ENCODE measurements around the gene PYY. TPM values are rescaled to one million over a fixed set of nuclear protein-coding genes. Genes with fewer than 3 reads are reported as not detected.
A peak's percentile ranks its signal among the peaks of the same experiment; 100 is the strongest.

PYY gene
- total and polyA plus RNA-seq, 11 donors = not detected

DNA sequence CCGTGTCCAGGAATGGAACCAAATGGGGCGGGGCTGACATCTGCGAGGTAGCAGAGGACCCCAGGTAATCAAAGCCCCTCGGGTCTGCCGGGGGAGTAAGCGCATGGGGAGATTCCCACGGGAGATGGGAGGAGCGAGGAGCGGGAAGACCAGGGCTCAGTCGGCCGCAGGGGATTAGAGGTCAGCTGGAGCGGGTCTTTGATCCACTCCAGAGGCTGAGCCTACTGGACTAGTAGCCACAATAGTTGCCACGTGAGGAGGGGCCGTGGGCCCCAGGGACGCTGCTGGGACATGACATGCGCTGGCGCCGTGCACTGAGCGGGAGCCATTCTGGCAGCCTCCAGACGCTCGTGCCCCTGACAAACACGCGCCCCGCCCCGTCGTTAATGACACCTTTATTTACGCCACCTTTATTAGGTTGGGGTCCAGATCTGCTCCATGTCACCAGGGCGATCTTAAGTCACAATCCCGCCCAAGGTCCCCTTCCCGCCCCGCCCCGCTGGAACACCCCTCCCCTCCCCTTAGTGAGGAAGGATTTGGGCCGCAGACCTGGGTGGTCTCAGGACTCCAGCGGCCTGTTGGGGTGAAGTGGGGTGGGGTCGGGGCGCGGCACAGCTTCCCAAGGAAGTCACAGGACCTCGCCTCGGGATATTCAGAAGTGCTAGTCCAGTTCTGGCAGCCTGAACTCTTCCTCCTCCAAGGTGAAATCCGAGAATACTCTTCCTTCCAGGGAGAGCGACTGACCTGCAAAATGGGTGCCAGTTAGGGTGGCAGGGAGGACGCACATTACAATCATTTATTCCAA is 26.5 kb downstream of the PYY start:
- peak overlapping the region in 2 of 12 donors; percentile 19 to 40 for H3K27ac ChIP-seq
- 3 to 8% (median 5%) methylated on average over 32 to 42 of the region's 42 CpGs for WGBS, 4 donors
- H3K4me1 ChIP-seq = peaks cover 0 to 15% (median 7%) of the 10 kb centered on the region in 12 donors
- peak in 3 of 4 donors; percentile 36 to 64 (median 53) for ATAC-seq
- H3K27me3 ChIP-seq = peaks cover 0 to 25% (median 0%) of the 10 kb centered on the region in 9 donors
- peak overlapping the region in 11 of 12 donors; percentile 26 to 57 (median 46) for H3K4me3 ChIP-seq
- TF ChIP-seq, protein P1, sequence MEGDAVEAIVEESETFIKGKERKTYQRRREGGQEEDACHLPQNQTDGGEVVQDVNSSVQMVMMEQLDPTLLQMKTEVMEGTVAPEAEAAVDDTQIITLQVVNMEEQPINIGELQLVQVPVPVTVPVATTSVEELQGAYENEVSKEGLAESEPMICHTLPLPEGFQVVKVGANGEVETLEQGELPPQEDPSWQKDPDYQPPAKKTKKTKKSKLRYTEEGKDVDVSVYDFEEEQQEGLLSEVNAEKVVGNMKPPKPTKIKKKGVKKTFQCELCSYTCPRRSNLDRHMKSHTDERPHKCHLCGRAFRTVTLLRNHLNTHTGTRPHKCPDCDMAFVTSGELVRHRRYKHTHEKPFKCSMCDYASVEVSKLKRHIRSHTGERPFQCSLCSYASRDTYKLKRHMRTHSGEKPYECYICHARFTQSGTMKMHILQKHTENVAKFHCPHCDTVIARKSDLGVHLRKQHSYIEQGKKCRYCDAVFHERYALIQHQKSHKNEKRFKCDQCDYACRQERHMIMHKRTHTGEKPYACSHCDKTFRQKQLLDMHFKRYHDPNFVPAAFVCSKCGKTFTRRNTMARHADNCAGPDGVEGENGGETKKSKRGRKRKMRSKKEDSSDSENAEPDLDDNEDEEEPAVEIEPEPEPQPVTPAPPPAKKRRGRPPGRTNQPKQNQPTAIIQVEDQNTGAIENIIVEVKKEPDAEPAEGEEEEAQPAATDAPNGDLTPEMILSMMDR (IDR thresholded peaks at IDR 0.05) = no peak
- TF ChIP-seq POLR2A (IDR thresholded peaks at IDR 0.05) = no peak
- H3K36me3 ChIP-seq = no peaks in the 10 kb centered on the region
- DNase-seq = peak in 2 of 5 donors; percentile 50 to 56
- no peaks in the 10 kb centered on the region for H3K9me3 ChIP-seq
- intact Hi-C loops (cut with DNase I) = no loop called here

DNA sequence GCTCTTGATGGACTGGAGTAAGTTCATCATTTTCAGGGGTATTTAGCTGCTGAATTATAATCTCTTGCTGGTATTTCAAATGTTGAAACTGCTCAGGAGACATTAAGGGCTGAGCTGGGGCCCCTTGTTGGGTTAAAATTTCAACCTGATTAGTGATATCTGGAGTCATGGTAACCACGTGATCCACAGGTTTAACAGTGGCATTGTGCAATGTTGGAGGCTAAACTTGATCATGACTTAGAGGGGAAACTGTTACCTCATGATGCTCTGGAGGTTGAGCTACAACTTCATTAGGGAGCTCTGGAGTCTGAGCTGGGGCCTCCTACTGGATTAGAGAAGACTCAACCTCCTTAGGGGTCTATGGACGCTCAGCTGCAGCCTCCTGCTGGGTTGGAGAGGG is 29.2 kb downstream of the PYY start:
- no peaks in the 10 kb centered on the region for H3K36me3 ChIP-seq
- TF ChIP-seq, protein P1 (IDR thresholded peaks at IDR 0.05) = no peak
- no peak for TF ChIP-seq POLR2A (IDR thresholded peaks at IDR 0.05)
- H3K9me3 ChIP-seq = no peaks in the 10 kb centered on the region
- DNase-seq (no peak), ATAC-seq (no peak)
- intact Hi-C loops (cut with DNase I) = no loop called here
- 81 to 96% (median 87%) methylated on average over 2 of the region's 2 CpGs for WGBS, 4 donors
- peaks cover 0 to 25% (median 0%) of the 10 kb centered on the region in 9 donors for H3K27me3 ChIP-seq
- H3K4me3 ChIP-seq = no peak overlapping the region
- peaks cover 0 to 15% (median 7%) of the 10 kb centered on the region in 12 donors for H3K4me1 ChIP-seq
- no peak overlapping the region for H3K27ac ChIP-seq

DNA sequence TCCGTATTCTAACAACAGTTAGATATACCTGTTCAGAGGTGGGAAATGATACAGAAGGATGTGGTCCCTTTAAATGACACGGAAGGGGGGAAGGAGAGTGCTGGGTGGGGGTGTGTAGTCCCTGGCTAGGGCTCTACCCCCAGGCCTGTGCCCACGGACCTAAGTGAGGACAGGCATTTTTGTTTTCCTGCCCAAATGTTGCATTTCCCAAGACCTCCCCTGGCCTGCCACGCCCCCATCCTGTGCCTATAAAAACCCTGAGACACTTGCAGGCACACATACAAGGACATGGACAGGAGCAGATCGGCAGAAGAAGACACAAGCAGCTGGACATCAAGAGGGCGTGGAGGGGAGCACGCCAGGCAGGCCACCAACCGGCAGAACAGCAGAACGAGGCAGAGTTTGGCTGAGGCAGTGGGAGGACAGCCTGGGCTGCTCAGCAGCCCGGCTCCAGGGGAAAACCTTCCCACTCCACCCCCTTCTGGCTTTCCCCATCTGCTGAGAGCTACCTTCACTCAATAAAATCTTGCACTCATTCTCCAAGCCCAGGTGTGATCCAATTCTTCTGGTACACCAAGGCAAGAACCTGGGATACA is 33.1 kb downstream of the PYY start:
- TF ChIP-seq, protein P1 (IDR thresholded peaks at IDR 0.05) = no peak
- no peak for TF ChIP-seq POLR2A (IDR thresholded peaks at IDR 0.05)
- peaks cover 0 to 14% (median 3%) of the 10 kb centered on the region in 12 donors for H3K4me1 ChIP-seq
- peaks cover 0 to 6% (median 0%) of the 10 kb centered on the region in 9 donors for H3K27me3 ChIP-seq
- no peak overlapping the region for H3K4me3 ChIP-seq
- H3K27ac ChIP-seq = no peak overlapping the region
- DNase-seq = peak in 1 of 5 donors; percentile 31
- intact Hi-C loops (cut with DNase I) = no loop called here
- no peaks in the 10 kb centered on the region for H3K9me3 ChIP-seq
- no peak for ATAC-seq
- WGBS, 4 donors = 75 to 81% (median 78%) methylated on average over 10 of the region's 10 CpGs
- H3K36me3 ChIP-seq = no peaks in the 10 kb centered on the region

DNA sequence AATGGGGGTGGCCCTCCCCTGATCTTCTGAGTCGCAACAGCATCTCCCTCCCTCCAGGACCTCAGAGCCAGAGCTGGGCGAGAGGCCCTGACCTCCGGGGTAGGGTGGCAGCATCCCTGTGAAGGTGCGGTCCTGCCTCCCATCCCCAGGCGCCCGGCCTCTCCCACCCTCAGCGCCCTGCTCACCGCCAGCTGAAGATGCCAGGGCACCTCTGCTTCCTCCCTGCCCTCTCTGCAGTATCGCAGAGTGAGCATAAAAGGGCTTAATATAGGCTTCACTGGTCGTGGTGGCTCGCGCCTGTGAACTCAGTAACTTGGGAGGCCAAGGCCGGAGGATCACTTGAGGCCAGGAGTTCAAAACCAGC is 35.7 kb downstream of the PYY start:
- no peaks in the 10 kb centered on the region for H3K9me3 ChIP-seq
- DNase-seq (no peak), ATAC-seq (no peak)
- TF ChIP-seq, protein P1 (IDR thresholded peaks at IDR 0.05) = no peak
- TF ChIP-seq POLR2A (IDR thresholded peaks at IDR 0.05) = no peak
- H3K4me1 ChIP-seq = peaks cover 0 to 14% (median 3%) of the 10 kb centered on the region in 12 donors
- WGBS, 4 donors = 63 to 71% (median 66%) methylated on average over 10 to 13 of the region's 13 CpGs
- peaks cover 0 to 5% (median 0%) of the 10 kb centered on the region in 9 donors for H3K27me3 ChIP-seq
- no peak overlapping the region for H3K27ac ChIP-seq
- H3K36me3 ChIP-seq = no peaks in the 10 kb centered on the region
- intact Hi-C loops (cut with DNase I) = no loop called here
- H3K4me3 ChIP-seq = peak overlapping the region in 6 of 12 donors; percentile 37 to 59 (median 56)

Measured in heart left ventricle (tissue), 16 donors.